GM19238 (cell line): ENCODE results near the gene HSPA1B.
"Not testable (repeated sequence)": the region's sequence is repeated elsewhere in the genome, so short reads cannot be mapped to it uniquely, and the experiment has no call there.

Experiments used
- DNase-seq: peaks from one replicate; pipeline ENCODE4 v3.0.0; 2011; ENCODE audit warnings: low spot score; ENCODE audit not compliant: insufficient read length

The HSPA1B gene

DNA sequence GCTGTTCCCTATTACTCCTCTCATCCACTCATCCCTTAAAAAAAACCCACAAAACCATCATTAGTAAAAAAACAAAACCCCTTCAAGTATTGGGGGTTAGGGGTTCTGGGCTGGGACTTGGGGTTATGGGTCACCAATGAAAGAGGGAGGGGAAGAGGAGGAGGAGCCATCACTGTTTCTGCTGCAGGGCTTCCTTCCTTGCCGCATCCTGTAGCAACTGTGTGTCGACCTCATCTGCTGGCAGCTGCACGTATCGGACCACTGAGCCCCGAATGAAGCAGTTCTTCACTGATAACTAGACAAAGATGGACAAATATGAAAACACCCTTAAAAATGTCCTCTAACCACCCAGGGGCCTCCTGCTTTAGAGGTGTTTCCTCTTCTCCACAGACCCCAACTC is 29.9 kb upstream of the HSPA1B start:
- DNase-seq: no peak

GRCh38 chr6:31799781-31800180 is 27.8 kb upstream of the HSPA1B start:
- no peak for DNase-seq

DNA sequence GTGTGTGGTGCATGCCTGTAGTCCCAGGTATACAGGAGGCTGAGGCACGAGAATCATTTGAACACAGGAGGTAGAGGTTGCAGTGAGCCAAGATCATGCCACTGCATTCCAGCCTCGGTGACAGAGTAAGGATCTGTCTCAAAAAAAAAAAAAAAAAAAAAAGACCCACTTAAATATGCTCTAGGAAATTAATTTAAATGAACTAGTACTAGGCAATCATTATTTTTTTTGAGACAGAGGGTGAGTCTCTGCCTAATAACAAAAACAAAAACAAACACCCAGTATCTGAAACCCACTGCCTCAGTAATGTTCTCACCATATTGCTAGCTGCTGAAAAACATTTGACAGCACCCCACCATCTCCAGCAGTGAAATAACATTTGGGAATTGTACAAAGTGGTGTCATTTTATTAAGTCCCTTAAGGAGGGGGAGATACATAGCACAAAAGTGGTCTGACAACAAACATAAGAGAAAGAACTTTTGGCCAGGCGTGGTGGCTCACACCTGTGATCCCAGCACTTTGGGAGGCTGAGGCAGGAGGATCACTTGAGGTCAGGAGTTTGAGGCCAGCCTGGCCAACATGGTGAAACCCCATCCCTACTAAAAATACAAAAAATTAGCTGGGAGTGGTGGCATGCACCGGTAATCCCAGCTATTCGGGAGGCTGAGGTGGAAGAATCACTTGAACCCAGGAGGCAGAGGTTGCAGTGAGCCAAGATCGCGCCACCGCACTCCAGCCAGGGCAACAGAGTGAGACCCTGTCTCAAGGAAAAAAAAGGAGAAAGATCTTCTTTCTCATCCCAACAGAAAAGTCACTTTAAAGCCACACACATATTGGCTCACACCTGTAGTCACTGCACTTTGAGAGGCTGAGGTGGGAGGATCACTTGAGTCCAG is 26.3 kb upstream of the HSPA1B start:
- DNase-seq: not testable (repeated sequence)

DNA sequence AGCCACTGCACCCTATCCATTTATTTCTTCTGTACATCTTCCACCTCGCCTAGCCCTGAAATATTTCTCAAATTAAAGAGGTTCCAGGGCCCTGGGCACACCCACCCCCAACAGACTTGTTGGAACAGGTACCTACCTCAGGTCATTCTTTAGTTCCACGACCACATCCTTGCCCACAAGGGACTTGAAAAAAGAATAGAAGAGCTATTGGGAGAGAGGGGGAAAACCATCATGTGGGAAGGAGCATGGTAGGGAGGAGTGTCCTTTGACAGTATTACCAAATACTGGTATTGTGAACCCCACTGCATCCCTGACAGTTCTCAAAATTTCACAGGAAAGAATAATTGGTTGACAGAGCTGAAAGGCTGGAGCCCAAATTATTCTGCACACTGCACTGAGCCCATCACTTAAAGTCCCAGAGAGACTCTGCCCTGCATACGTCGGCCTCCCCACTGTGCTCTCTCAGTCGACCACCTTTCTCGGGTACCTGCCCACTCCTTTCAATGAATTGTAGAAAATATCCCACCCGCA is 21.5 kb upstream of the HSPA1B start:
- no peak for DNase-seq

GRCh38 chr6:31806470-31807272 is 20.9 kb upstream of the HSPA1B start, which contains the start of gene LSM2:
Gene LSM2, minus strand, starts transcription at chr6:31806966. Its CDS starts 209 bp downstream, at chr6:31806757.
- DNase-seq: peak; percentile 99

- not testable (repeated sequence) for DNase-seq
These were observed 18.9 kb upstream of the HSPA1B start for GRCh38 chr6:31808599-31808998.

- no peak for DNase-seq
These were observed 15.9 kb upstream of the HSPA1B start for GRCh38 chr6:31811645-31812044.

DNA sequence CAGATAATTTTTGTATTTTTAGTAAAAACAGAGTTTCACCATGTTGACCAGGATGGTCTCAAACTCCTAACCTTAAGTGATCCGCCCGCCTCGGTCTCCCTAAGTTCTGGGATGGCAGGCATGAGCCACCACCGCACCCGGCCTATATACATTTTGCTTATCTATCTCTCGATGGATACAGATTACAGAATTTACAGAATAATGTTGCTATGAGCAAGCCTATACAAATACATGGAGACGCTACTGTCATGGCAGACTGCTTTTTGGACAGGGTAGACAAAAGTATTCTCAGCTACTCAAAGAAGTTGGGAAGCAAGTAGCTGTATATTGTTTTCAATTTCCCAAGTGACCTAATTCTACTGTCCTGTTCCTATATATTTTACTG is 14.1 kb upstream of the HSPA1B start:
- no peak for DNase-seq

DNA sequence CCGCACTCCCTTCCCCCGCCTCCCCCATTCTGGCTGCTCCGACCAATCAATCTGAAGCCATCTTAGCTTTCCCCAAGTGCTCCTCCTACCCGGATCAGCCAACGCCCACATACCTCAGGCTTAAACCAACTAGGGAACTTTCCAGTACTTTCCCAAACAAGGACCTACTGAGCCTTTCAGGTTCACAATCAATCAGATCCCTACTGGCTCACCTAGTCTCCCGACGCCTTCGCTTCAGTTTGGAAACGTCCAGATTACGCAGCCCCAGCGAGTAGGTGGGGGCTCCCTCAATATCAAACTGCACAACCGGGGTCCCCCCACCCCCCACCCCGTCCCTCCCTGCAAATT is 12.9 kb upstream of the HSPA1B start:
- peak; percentile 65 for DNase-seq

GRCh38 chr6:31815025-31815838 is 12.3 kb upstream of the HSPA1B start, which contains the start of the genes HSPA1A and HSPA1L:
Gene HSPA1A, plus strand, starts transcription at chr6:31815543. Its CDS starts 214 bp downstream, at chr6:31815757.
Gene HSPA1L, minus strand, starts transcription at chr6:31815283. Its CDS starts 3,311 bp downstream, at chr6:31811972.
- peak; percentile 49 for DNase-seq

DNA sequence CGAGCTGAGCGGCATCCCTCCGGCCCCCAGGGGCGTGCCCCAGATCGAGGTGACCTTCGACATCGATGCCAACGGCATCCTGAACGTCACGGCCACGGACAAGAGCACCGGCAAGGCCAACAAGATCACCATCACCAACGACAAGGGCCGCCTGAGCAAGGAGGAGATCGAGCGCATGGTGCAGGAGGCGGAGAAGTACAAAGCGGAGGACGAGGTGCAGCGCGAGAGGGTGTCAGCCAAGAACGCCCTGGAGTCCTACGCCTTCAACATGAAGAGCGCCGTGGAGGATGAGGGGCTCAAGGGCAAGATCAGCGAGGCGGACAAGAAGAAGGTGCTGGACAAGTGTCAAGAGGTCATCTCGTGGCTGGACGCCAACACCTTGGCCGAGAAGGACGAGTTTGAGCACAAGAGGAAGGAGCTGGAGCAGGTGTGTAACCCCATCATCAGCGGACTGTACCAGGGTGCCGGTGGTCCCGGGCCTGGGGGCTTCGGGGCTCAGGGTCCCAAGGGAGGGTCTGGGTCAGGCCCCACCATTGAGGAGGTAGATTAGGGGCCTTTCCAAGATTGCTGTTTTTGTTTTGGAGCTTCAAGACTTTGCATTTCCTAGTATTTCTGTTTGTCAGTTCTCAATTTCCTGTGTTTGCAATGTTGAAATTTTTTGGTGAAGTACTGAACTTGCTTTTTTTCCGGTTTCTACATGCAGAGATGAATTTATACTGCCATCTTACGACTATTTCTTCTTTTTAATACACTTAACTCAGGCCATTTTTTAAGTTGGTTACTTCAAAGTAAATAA is 10.2 kb upstream of the HSPA1B start:
- DNase-seq: not testable (repeated sequence)

- DNase-seq: not testable (repeated sequence)
These were observed 9.5 kb upstream of the HSPA1B start for GRCh38 chr6:31817929-31818511.

GRCh38 chr6:31819871-31820299 is 7.7 kb upstream of the HSPA1B start:
- no peak for DNase-seq

DNA sequence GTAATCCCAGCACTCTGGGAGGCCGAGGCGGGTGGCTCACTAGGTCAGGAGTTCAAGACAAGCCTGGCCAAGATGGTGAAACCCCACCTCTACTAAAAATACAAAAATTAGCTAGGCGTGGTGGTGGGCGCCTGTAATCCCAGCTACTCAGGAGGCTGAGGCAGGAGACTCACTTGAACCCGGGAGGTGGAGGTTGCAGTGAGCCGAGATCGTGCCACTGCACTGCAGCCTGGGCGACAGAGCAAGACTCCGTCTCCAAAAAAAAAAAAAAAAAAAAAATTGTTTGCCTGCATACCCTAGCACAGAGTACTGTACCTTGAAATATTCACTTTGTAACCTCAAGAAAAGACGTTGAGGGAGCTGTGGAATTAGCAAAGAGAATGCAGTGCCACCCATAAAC is 7.1 kb upstream of the HSPA1B start:
- not testable (repeated sequence) for DNase-seq

DNA sequence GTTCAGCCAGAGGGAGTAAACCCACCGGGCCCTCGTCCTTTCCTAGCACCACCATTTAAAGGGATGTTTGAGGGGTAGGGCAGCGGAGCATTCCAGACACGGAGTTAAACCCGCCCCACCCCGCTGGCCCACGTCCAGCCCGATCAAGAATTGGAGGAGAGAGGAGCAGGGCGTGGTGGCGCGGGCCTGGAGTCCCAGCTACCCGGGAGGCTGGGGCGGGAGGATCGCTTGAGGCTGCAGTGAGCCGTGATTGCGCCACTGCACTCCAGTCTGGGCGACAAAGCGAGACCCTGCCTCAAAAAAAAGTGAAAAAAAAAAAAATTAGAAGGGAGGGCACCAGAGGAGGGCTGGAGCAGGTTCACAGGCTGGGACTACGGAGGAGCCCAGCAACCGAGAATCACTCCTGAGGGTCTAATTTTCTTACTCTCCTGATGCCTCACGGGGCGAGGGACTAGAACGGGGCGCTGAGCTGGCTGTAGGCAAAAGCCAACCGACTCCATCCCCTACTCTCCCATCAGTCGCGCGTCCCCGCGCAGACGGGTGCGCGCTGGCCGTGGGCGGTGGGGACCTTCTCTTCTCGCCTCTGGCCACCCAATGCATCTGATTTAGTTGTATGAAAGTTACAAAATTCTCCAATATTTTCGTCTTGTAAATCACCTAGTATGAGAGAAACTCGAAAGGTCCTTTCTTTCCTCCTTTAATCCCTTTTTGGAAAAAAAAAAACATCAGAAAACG is 6.1 kb upstream of the HSPA1B start:
- DNase-seq: peak; percentile 45

GRCh38 chr6:31822036-31822821 is 5.3 kb upstream of the HSPA1B start:
- peak; percentile 41 for DNase-seq

DNA sequence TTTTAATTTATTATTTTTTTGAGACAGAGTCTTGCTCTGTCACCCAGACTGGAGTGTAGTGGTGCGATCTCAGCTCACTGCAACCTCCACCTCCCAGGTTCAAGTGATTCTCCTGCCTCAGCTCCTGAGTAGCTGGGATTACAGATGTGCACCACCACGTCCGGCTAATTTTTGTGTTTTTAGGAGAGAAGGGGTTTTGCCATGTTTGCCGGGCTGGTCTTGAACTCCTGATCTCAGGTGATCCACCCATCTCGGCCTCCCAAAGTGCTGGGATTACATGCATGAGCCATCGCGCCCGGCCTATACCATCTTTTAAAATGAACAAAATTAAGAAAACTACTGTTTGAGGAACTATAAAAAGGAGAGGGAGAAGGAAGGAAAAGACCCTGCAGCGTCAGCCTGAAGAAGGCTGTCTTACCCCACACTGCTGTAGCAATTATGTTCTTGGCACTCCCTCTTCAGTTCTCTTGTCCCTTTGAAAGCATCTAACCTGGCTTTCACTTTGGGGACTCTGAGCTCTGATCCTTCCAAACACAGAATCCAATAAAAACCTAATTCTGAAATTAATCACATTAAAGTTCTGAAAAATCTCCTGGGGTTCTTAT is 3.8 kb upstream of the HSPA1B start:
- DNase-seq: not testable (repeated sequence)

- DNase-seq: no peak
These were observed 2.0 kb upstream of the HSPA1B start for GRCh38 chr6:31825553-31825952.
